SK-N-MC (cell line): ENCODE results near the gene KRTAP2-2.

Experiments used
- EZH2 ChIP-seq: fragments of 200-600 bp; sonication (generic); IDR thresholded peaks from one replicate; pipeline ENCODE4 v1.6.1; 2017; ENCODE audit warnings: antibody characterized with exemption
- FOXP2 ChIP-seq: optimal IDR thresholded peaks from 2 replicates; pipeline ENCODE3; 2011; ENCODE audit warnings: mild to moderate bottlenecking, moderate library complexity; ENCODE audit not compliant: insufficient read depth; ENCODE audit errors: extremely low read length, control extremely low read depth
- POLR2AphosphoS5 ChIP-seq: IDR thresholded peaks from 2 replicates; pipeline ENCODE4 v1.6.1; 2012; ENCODE audit warnings: mild to moderate bottlenecking, low read depth, low read length, borderline replicate concordance

DNA sequence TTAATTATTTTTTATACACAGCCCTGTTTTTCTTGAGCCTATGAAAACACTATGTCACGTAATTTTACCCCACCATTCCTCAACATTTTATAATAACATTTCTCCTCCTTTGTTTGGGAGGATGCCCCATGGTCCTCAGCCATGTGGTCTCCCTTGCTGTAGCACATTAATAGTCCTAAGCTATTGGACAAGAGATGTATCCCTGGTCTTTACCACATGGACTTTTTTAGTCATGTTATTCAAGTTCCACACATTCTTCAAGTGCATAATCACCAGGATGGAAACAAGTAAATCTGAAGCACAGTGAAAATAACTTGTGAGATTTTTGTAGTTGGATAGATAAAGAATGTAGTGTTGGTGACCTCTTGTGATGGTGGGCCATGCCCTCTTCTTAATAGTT is 6.9 kb upstream of the KRTAP2-2 start:
- no peak for TF ChIP-seq POLR2AphosphoS5
- no peak for TF ChIP-seq EZH2
- TF ChIP-seq FOXP2 = no peak
